Measurements from ENCODE around the gene NR2F1. TPM values are rescaled to one million over a fixed set of nuclear protein-coding genes. Genes with fewer than 3 reads are reported as not detected.

Gene NR2F1
- total RNA-seq, 1 donor from 2014 or later = 42.6 TPM

- no peaks in the 10 kb centered on the region for H3K36me3 ChIP-seq
- no peak for DNase-seq
- intact Hi-C loops (cut with DNase I) = no loop called here
- ATAC-seq = peak; percentile 14 to 41
- peak overlapping the region; percentile 11 for H3K4me3 ChIP-seq
- peaks cover 83% of the 10 kb centered on the region for H3K27me3 ChIP-seq (ENCODE audit: low read depth)
- no peaks in the 10 kb centered on the region for H3K9me3 ChIP-seq
- no peak overlapping the region for H3K27ac ChIP-seq
- H3K4me1 ChIP-seq = peaks cover 33% of the 10 kb centered on the region
- TF ChIP-seq CTCF (IDR thresholded peaks at IDR 0.05) = no peak
Measured at GRCh38 chr5:93572608-93573353, 10.2 kb upstream of the NR2F1 start.

- peaks cover 92% of the 10 kb centered on the region for H3K27me3 ChIP-seq (ENCODE audit: low read depth)
- intact Hi-C loops (cut with DNase I) = no loop called here
Measured at GRCh38 chr5:93573354-93574351, 9.4 kb upstream of the NR2F1 start.

GRCh38 chr5:93574491-93575305 is 8.3 kb upstream of the NR2F1 start:
- no peak for ATAC-seq
- H3K27ac ChIP-seq = no peak overlapping the region
- TF ChIP-seq CTCF (IDR thresholded peaks at IDR 0.05) = no peak
- H3K36me3 ChIP-seq = no peaks in the 10 kb centered on the region
- H3K4me1 ChIP-seq = peaks cover 44% of the 10 kb centered on the region
- intact Hi-C loops (cut with DNase I) = no loop called here
- H3K9me3 ChIP-seq = no peaks in the 10 kb centered on the region
- H3K27me3 ChIP-seq (ENCODE audit: low read depth) = peaks cover 93% of the 10 kb centered on the region
- H3K4me3 ChIP-seq = no peak overlapping the region
- DNase-seq = no peak

More at GRCh38 chr5:93573354-93574351, 9.4 kb upstream of the NR2F1 start:
- H3K9me3 ChIP-seq = no peaks in the 10 kb centered on the region
- no peak for DNase-seq
- no peak overlapping the region for H3K27ac ChIP-seq
- H3K4me1 ChIP-seq = peaks cover 34% of the 10 kb centered on the region
- no peak overlapping the region for H3K4me3 ChIP-seq
- H3K36me3 ChIP-seq = no peaks in the 10 kb centered on the region
- ATAC-seq = no peak
- TF ChIP-seq CTCF (IDR thresholded peaks at IDR 0.05) = no peak

GRCh38 chr5:93575461-93576414 is 7.3 kb upstream of the NR2F1 start:
- no peak for ATAC-seq
- DNase-seq = no peak

More at GRCh38 chr5:93575461-93576414, 7.3 kb upstream of the NR2F1 start:
- peaks cover 50% of the 10 kb centered on the region for H3K4me1 ChIP-seq
- H3K9me3 ChIP-seq = no peaks in the 10 kb centered on the region
- peaks cover 92% of the 10 kb centered on the region for H3K27me3 ChIP-seq (ENCODE audit: low read depth)
- no peak overlapping the region for H3K4me3 ChIP-seq
- TF ChIP-seq CTCF (IDR thresholded peaks at IDR 0.05) = no peak
- intact Hi-C loops (cut with DNase I) = no loop called here
- no peaks in the 10 kb centered on the region for H3K36me3 ChIP-seq
- peak overlapping the region; percentile 2 for H3K27ac ChIP-seq
